ENCODE results near the gene PLAGL1.
A peak's percentile ranks its signal among the peaks of the same experiment; 100 is the strongest.

DNA sequence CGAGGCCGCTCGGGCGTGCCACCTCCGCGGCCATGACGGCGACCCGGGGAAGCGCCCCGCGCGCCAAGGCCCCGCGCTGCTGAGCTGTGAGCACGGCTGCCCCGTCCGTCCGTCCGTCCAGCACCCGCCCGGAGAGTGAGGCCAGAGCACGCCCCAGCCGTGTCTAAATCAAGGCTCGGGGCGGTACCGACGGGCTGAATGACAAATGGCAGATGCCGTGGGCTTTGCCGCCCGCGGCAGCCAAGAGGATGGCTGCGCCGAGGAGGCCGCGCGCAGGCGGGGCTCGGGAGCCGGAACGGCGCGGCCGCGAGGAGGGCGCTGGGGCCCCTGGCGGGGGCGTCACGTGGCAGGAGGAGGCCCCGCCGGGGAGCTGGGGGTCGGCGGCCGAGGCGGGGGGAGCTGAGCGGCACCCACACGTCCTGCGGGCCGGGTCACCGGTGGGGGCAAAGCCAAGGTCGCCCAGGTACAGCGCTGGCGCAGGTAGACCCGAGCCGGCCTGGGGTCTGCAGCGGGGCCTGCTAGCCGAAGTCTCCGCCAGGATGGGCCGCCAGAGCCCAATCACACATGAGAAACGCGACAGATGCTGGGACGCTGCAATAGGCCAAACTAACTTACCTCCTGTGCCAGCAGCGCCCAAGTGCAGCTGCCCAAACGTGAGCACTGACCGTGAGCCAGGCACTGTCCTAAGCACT is at the start of gene PLAGL1:
- TF ChIP-seq, protein P1, sequence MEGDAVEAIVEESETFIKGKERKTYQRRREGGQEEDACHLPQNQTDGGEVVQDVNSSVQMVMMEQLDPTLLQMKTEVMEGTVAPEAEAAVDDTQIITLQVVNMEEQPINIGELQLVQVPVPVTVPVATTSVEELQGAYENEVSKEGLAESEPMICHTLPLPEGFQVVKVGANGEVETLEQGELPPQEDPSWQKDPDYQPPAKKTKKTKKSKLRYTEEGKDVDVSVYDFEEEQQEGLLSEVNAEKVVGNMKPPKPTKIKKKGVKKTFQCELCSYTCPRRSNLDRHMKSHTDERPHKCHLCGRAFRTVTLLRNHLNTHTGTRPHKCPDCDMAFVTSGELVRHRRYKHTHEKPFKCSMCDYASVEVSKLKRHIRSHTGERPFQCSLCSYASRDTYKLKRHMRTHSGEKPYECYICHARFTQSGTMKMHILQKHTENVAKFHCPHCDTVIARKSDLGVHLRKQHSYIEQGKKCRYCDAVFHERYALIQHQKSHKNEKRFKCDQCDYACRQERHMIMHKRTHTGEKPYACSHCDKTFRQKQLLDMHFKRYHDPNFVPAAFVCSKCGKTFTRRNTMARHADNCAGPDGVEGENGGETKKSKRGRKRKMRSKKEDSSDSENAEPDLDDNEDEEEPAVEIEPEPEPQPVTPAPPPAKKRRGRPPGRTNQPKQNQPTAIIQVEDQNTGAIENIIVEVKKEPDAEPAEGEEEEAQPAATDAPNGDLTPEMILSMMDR (conservative IDR thresholded peaks at IDR 0.05; ENCODE audit: low read depth, low read length): no peak
- peak; percentile 21 for TF ChIP-seq EZH2 (IDR thresholded peaks at IDR 0.05; ENCODE audit: borderline replicate concordance, low read depth, low read length, poor library complexity, severe bottlenecking)

Measured in A673 (cell line).